CD4-positive, alpha-beta T cell treated with Interleukin-1 beta for 1 hour (primary cell): ENCODE data around the gene SETX.

Experiments used
- DNase-seq, 2 donors: peaks; one replicate each; pipeline ENCODE4 v3.0.0-alpha.2; 2020 to 2022

The SETX gene

DNA sequence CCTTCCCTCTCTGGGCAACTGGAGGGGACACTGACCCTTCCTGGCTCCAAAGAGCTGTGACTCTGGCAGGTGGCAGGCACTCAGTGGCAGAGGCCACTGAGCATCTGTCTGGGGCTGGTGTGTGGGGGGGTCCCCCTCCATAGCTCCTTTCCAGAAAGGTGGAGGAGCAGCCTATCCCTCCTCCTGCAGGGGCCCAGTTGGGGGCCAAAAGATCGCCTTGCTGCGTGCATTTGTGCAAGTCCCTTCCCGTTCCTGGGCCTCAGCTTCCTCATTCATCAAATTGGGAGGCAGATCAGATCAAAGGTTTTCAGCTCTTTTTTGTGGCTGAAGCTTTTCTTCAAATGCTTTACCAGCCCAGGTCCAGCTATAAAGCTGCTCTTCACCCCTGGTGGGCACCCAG, 115.3 kb downstream of the SETX start:
- DNase-seq: no peak

DNA sequence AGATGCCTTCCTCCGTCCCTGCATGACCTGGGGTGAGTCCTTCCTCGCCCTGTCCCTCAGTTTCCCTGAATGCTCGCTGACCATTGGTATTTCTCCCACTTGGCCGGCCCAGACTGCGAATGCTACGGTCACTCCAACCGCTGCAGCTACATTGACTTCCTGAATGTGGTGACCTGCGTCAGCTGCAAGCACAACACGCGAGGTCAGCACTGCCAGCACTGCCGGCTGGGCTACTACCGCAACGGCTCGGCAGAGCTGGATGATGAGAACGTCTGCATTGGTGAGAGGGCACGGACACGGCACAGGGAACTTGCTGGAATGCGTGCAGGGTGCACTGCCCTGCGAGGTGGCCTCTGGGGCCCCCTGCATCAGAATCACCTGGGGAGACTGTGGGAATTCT, 115.8 kb downstream of the SETX start:
- DNase-seq: no peak

DNA sequence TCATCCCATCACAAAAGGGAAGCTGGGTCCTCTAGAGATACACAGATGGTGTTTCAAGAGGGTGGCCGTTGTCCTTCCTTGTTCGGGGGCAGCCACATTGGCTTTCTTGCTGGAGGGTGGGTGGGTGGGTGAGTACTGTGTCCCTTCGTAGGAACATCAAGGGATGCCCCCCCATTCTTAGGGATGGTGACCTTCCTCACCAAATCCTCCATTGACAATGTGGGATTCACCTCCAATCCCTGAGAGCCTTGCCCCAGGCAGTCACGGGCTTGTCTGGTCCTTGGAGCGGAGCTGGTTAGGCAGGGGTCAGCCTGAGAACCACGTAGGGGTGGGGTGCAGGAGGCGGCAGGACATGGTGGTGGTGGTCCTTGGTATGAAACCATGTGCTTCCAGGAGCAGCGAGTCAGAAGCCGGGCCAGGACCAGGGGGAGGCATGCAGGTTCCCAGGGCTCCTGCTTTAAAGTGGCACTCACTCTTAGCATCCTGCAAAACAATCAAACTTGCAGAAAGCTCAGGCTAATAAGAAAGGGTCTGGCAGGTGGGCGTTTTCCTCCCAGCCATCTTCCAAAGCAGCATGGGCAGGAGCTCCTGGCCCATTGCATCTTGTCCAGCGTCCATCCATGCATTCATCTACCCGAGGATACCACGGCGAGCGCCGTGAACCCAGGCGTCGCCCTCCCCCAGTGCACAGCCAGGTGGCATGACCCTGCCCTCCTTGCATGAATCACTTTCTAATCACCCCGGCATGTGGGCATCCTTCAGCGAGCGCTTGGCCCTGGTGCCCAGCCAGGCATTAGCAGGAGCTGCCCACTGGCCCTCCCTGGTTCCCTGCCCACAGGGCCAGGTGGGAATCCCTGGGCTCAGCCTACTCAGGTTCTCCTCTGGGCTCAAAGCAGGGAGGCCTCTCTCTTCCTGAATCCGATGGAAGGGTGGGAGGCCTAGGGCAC, 116.5 kb downstream of the SETX start:
- DNase-seq: no peak

DNA sequence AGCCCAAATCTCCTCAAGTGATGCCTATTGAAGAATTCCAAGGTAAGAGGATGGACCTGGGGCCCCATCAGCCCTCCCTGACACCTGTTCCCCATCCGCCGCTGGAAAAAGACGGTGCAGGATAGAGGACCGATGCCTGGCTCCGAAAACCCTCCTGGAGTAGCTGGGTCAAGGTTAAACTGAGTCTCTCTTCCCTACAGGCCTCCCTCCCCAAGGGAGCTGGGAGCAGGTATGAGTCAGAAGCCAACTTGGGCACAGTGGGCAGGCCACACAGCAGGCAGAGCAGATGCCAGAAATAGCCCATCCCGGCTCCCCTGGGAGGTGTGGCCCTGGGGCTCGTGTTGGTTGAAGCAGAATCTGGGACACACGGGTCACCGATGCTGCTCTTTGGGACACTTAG, 117.3 kb downstream of the SETX start:
- DNase-seq: no peak

DNA sequence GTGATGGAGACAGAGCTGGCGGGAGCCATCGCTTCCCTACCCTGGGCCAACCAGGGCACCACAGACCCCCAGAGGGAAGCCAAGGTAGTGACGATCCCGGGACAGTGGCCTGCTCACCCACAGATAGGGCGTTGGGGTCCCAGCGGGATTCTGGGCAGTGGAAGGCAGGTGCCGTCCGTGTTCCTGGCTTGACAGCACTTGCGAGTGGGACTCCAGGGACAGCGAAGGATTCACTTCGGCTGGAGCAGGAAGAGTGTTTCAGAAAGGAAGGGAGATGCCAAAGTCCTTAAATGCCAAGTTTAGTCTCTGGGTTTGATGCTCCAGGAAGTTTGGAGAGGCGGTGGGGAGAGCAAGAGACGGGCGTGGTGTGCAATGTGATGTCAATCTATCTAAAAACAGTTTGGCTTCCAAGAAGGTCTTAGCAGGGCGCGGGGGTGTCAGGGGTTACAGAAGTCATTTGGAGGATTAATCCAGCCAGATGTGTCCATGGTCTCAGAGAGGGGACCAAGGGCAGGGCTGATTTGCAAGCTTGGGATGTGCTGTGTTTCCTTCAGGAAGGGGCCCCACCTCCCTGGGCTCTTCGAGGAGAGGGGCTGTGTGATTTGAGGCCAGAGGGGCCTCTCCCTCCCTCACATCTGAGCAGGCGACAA, 118.0 kb downstream of the SETX start:
- no peak for DNase-seq

DNA sequence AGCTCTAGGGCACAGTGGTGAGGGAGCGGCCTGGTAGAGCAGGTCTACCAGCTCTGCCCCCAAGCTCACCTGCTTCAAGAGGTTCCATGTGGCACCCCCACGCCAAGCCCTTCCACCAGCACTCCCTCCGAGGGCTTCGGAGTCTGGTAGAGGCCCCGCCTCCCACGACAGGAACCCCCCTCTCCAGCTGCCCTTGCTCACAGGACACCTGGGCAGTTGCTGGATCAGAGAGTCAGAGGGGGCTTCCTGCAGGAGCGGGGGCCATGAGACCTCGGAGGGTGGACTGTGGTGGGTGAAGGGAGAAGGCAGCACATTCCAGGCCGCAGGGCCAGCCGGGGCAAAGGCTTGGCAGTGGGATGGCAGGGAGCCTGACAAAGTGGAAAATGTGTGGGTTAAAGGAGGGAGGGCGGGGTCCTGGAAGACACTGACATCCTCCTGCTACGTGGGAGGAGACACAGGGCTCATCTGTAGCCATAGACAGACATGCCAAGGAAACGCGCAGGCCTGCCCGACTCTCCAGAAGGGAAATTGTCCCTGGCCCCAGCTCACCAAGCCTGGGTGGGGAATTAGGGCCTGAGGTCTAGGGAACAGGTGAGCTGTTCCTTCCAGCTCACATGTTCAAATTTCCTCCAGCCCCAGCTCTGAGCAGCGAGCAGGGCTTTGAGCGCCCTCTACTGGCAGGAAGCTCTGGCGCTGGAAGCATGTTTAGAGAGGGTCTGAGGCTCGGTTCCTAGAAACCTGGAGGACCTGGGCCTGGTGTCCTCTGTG, 118.7 kb downstream of the SETX start:
- DNase-seq: peak; percentile 76 to 81

DNA sequence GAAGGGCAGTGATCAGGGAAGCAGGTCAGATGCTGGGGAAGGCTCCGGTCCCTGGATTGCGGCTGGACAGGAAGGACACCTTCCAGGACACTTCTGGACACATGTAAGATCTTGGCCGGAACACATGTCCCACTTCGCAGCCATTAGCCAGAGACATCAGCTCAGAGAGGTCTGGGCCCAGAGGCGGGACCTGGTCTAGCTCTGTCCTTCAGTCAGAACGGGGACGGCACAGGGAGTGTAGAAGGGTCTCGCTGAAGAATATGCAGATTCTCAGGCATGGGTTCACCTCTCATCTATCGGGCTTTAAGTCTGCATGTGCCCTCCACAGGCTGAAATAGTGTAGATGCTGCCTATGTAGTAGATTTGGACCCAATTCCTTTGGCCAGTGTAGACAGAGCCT, 119.7 kb downstream of the SETX start:
- DNase-seq: no peak

DNA sequence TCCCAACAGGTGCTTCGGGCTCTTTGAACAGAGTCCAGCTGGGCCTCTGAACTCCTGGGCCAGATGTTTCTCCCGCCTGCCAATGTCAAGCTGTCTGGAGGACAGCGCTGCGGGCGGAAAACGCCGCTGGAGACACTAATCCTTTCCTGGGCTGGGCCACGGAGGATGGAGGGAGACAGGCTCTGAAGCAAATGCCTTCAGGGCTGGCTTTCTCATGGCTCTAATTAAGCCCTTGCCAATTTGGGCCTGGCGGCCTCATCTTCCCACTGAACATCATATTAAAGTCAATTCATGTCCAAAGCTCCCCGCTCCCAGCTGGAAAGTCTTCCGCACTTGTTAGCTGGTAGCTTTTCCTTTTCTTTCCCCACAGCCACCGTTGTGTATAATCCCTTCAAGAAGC, 120.3 kb downstream of the SETX start:
- DNase-seq: no peak

DNA sequence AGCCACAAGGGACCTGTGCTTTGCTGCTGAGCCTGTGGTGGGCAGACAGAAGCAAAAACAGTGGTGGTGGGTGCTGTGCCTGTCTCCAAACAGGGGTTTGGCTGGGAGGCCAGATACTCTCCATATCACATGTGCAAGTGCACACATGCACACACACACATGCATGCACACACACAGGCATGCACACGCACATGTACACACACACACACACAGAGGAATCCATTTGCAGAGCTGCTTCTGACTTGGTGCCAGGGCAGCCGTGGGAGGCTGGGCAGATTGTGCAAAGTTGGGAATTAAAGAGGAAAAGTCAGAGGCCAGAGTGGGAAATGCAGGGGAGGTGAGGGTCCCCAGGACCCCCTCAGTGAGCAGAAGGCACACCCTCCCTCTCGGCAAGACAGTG, 121.6 kb downstream of the SETX start:
- no peak for DNase-seq

DNA sequence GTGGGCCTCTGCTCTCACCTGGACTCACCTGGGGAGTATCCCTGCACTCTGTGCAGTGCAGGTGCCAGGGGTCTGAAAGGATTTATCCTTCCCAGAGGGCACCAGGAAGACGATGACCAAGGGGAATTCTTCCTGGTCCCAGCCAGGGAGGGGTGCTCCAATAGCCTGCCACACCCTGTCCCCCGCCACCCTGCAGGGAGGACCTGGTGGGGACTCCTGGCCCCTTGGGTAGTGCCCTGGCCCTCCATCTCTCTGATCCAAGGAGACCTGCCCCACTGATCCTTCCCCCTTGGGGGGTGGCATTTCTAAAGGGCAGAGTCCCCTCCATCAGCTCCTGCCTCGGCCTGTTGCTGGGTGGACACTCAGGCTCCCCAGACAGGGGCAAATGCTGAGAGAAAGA, 122.3 kb downstream of the SETX start:
- DNase-seq: no peak

DNA sequence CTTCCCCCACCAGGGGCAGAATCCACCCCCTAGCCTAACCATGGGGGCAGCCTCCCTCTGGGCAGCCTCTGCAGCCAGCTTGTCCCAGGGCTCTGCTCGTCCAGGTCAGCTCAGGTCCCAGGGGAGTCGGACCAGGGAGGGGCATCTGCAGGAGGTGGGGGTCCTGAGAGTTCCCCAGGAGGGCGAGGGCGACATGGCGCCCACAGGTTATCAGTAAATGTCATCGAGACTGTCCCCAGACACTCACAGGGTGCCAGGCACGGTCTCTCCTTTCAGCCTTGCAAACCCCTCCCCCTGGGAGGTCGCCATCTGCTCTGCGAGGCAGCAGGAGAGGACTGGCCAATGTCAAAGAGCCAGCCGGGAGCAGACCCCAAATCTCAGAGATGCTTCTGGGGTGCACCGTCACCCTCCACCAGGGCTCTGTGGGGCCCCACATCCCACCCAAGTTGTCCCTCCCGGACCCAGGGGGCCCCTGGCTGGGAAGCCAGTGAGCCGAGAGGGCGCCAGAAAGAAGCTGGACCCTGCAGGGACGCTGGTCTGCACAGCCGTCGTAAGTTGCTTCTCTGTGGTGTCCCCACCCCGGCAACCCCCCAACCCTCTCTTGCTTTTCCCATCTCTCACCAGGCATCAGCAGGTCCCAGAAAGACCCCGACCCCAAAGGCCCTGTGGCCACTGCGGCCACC, 123.6 kb downstream of the SETX start:
- no peak for DNase-seq

DNA sequence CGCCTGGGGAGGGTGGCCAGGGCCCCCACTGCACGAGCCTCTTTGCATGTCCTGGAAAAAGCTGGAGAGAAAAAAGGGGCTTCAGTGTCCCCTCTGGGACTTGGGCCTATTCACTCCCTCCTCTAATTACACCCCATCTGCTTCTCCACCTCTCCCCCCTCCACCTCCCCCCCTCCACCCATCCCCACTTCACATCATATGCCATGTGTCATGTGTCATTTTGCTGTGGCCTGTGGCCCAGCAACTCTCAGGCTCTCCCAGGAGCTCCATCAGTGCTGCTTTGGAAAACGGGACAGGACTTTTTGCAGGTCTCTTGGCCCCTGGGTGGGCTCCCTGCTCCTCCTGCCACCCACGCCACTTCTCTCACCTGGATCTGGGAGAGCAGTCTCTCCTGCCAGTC, 124.2 kb downstream of the SETX start:
- DNase-seq: no peak

DNA sequence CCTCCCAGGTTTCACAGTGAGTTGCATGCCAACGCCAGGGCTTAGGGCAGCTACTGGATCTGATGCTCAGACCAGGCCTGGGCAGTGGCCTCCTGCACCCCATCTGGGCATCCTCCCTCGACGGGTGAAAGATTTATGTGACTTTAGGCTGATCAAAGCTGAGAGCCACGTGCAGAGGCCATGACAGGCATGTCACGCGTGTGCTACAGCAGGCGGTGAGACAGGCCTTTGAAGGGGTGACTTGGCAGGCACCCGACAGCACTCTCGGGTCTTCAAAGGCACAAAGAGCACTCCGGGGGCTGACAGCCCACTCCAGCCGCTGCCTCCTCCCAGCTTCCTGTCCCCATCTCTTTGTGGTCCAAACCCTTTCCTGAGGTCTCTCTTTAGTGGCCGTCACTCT, 126.7 kb downstream of the SETX start:
- DNase-seq: no peak

DNA sequence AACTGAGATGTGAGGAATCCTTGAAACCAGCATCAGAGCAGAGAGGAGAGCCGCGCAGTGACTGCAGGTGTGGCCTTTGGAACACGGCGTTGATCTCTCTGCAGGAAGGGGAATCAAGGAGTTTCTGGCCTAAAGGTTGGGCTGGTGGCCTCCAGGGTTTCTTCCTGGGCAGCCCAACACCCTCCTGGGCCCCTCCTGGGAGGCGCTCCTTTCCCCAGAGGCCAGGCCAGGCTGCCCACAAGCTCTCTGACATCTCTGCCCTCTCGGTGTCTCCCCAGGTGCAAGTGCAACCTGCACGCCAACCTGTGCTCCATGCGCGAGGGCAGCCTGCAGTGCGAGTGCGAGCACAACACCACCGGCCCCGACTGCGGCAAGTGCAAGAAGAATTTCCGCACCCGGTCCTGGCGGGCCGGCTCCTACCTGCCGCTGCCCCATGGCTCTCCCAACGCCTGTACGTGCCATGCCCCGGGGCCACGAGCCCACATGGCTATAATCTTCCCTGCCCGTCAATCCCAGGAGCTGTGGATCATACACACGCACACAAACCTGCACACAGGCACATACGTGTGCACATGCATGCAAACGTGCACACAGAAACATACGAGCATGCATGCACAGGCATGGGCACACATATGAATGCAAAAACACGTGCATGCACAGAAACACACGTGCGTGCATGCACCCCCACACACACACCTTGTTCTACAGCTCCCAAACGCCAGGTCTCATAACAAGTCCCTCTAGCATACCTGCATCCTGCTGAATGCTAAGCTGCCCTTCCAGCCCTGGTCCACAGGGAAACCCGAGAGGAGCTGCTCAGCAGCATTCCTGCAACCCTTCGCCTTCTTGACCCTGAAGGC, 128.0 kb downstream of the SETX start:
- no peak for DNase-seq

DNA sequence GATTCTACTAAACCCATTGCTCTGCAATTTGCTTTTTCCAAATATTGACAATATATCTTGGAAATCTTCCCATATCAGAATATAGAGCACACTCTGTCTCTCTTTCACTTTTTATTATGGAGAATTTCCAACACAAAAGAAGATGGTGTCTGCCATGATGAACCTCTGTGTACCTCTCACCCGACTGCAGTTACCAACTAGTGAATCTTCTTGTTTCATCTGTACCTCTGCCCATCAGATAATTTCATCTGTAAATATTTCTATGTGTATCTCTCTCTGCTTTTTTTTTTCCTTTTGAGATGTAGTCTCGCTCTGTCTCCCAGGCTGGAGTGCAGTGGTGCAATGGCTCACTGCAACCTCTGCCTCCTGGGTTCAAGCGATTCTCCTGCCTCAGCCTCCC, 130.1 kb downstream of the SETX start:
- no peak for DNase-seq

DNA sequence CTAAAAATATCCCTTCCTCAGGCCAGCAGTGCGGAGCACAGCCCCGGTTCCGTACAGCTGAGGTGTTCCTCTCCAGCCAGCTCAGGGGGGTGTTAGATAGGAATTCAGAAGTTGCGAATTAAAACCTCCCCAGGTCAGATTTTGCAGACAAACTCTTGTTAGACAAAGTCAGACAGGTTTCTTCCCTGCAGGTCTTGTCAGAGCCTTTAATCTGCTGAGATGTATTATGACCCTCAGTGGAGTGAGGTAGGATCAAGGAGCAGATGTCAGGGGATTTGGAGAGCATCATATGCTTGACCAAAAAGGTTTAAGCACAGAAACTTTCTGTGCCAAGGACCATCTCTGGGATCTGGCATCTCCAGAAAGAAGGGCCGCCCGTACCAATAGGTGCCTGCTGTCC, 132.8 kb downstream of the SETX start:
- no peak for DNase-seq

DNA sequence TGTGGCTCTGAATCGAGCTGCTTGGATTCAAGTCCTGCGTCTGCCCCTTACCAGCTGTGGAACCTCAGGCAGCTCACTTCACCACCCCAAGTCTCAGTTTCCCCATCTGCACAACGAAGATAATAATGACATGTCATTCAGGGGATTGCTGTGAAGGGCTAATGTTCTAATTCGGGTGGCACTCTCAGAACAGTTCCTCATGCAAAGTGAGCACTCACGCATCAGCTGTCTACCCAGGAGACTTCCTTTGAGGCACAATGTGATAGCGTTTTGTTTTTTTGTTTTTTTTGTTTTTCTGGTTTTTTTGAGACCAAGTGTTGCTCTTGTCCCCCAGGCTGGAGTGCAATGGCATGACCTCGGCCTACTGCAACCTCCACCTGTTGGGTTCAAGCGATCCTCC, 136.6 kb downstream of the SETX start:
- no peak for DNase-seq

DNA sequence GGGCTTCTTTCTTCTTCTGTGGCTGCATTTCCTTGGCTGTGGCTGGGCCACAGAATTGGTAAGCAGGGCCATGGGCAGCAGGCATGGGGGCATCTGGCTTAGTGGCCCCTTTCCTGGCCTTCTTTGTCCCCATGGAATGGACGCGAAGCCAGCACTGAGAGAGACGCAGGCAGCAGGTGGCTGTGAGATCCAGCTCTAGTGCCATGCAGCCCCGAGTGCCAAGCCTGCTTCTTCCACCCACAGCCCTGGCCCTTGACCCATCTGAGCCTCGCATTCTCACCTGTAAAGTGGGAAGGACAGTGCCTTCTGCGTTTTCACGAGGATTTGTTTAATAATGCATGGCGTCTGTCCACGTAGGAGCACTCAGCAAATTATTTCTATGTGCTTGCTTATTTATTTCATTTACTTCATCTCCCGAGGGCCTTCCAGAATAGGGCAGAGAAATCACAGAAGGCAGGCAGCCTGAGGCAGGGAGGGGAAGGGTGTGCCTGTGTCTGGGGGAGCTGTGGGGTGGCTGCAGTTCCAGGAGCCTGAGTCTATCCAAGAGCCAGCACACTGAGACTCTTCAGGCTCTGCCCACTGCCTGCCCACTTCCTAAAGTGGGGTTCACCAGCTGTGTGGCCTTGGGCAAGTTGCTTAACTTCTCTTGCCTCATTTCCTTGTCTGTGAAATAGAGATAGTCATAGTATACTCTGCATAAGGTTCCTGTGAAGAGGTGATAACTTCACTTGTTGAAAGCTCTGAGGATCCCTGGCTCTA, 137.7 kb downstream of the SETX start:
- DNase-seq: peak in 1 of 2 donors; percentile 44

DNA sequence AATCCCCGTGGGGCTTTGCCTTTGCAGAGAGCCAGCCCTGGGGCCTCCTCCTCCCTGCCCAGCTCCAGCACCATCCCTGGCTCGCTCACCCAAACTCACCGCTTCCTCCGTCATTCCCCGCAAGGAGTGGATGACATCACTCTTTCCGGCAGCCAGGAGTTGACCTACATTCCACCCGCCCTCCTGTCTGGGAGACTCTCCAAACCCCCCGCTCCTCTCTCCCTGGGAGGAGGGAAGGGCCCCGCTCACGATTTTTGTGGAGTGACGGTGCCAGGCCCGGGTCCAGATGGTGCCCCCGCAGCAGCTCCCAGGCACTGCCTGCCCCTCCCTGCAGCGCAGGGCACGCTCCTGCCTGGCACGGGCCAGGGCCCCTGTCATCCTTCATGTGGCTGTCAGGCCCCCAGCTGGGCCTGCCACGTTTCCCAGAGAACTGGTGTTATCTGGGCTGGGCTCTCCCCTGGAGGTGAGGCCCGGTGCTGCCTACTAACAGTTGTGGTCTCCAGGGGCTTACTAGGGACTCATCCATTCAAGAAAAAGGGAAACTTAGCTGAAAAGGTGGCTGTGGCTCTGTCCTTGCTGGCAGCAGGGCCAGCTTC, 140.7 kb downstream of the SETX start:
- no peak for DNase-seq

DNA sequence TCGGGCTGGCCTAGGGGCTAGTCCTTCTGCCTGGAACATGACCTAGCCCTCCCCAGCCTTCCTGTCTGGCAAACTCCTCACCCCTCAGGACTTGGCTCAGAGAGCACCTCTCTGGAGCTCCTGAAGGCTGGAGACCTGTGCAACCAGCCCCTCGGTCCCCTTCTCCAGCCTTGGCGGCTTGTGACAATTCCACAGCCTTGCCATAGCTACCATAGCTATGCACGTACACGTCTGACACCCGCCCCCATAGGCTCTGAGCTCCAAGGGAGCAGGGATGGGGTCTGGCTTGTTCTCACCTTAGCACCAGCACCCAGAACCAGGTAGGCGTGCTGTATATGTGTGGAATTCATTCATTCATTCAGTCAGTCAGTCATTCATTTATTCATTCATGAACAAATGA, 143.2 kb downstream of the SETX start:
- DNase-seq: no peak
